Peyer's patch (tissue), 4 donors: Measurements from ENCODE around the gene FGF1. TPM values are rescaled to one million over a fixed set of nuclear protein-coding genes. Genes with fewer than 3 reads are reported as not detected.
A peak's percentile ranks its signal among the peaks of the same experiment; 100 is the strongest.

Experiments used
- DNase-seq, 3 donors: peaks; one replicate each; pipeline ENCODE4 v3.0.0-alpha.2; 2017 to 2019
- H3K27ac ChIP-seq, 4 donors: fragments of 200-600 bp; sonication (generic); one replicate each; pipeline ENCODE4 v1.5.1; 2016 to 2019
- H3K27me3 ChIP-seq, 2 donors: fragments of 200-600 bp; sonication (generic); one replicate each; pipeline ENCODE4 v1.5.1; 2019
- H3K36me3 ChIP-seq, 3 donors: fragments of 200-600 bp; sonication (generic); one replicate each; pipeline ENCODE4 v1.5.1; 2016 to 2019
- H3K4me1 ChIP-seq, 4 donors: fragments of 200-600 bp; sonication (generic); one replicate each; pipeline ENCODE4 v1.5.1; 2016 to 2019
- H3K4me3 ChIP-seq, 4 donors: fragments of 200-600 bp; sonication (generic); 1 replicate in 3 of 4; 2 replicates in 1 of 4; pipeline ENCODE4 v1.5.1; 2016 to 2019; ENCODE audit warnings: mild to moderate bottlenecking in 1 of 4
- H3K9me3 ChIP-seq, 4 donors: fragments of 200-600 bp; sonication (generic); one replicate each; pipeline ENCODE4 v1.5.1; 2016 to 2019; ENCODE audit warnings: mild to moderate bottlenecking in 1 of 4
- POLR2A ChIP-seq, 2 donors: fragments of 450-650 bp; IDR thresholded peaks; one replicate each; pipeline ENCODE4 v1.5.1; 2017; ENCODE audit warnings: antibody characterized with exemption in 2 of 2, mild to moderate bottlenecking in 2 of 2, moderate library complexity in 2 of 2
- total RNA-seq, 4 donors: library from RNA; depleted of rRNA; stranded (reverse); fragments of >200 nt; gene quantifications; one replicate each; pipeline ENCODE4 v1.1.0, GENCODE V29; 2016
- TF ChIP-seq, protein P1 (sequence below), 6 experiments: fragments of 450-650 bp in 4 of 6; fragments of 200-600 bp in 2 of 6; sonication (generic) in 1 of 6; IDR thresholded peaks; one replicate each; pipeline ENCODE4 v1.5.1; 2017 to 2019; ENCODE audit warnings: antibody characterized with exemption in 6 of 6, mild to moderate bottlenecking in 3 of 6, moderate library complexity in 1 of 6

The FGF1 gene
- total RNA-seq, 4 donors from 2014 or later: not detected

DNA sequence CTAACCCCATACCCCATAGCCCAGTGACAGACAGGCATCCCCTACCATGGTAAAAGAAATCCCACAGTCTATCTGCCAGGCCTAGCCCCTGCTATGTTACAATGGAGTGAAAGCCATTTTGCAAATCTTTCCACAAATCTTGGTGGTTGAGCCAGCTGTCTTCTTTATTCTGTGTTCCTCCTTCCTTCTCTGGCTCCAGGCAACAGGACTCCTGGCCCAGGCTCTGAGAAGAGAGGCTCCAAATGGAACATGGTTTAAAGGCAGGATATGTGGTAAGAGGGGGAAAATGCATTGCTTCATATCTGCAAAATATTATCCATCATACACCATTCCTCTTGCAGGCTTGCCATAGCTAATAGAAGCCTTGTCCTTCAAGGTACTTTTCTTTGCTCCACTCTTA, 25.2 kb downstream of the FGF1 start:
- H3K27me3 ChIP-seq: no peaks in the 10 kb centered on the region

DNA sequence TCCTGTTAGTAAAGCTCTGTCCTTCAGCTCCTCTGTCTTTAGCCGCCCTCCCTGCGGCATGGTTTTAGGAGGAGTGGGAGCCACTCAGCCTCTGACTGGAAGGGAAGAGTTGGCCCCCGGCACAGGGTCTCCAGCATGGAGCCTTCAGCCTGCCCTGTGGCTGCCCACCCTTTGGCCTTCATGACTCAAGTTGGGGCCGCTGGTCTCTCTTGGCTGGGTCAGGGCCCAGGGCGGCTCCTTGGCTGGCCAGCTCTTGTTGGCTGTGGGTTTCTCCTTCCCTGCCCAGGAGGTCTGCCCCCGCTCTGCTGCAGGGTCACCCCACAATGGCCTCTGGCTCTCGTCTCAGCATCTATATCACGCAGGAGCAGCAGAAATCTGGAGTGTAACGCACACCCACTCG, 25.7 kb downstream of the FGF1 start:
- no peak for DNase-seq
- H3K4me3 ChIP-seq: no peak overlapping the region
- no peaks in the 10 kb centered on the region for H3K27me3 ChIP-seq
- TF ChIP-seq POLR2A (IDR thresholded peaks at IDR 0.05): no peak
- TF ChIP-seq, protein P1, sequence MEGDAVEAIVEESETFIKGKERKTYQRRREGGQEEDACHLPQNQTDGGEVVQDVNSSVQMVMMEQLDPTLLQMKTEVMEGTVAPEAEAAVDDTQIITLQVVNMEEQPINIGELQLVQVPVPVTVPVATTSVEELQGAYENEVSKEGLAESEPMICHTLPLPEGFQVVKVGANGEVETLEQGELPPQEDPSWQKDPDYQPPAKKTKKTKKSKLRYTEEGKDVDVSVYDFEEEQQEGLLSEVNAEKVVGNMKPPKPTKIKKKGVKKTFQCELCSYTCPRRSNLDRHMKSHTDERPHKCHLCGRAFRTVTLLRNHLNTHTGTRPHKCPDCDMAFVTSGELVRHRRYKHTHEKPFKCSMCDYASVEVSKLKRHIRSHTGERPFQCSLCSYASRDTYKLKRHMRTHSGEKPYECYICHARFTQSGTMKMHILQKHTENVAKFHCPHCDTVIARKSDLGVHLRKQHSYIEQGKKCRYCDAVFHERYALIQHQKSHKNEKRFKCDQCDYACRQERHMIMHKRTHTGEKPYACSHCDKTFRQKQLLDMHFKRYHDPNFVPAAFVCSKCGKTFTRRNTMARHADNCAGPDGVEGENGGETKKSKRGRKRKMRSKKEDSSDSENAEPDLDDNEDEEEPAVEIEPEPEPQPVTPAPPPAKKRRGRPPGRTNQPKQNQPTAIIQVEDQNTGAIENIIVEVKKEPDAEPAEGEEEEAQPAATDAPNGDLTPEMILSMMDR (IDR thresholded peaks at IDR 0.05): no peak
- no peaks in the 10 kb centered on the region for H3K36me3 ChIP-seq
- no peaks in the 10 kb centered on the region for H3K9me3 ChIP-seq
- H3K27ac ChIP-seq: no peak overlapping the region
- H3K4me1 ChIP-seq: no peaks in the 10 kb centered on the region

More for the DNA sequence above, 25.2 kb downstream of the FGF1 start:
- Histone ChIP-seq H3K4me3 (no peak overlapping the region), H3K4me1 (no peaks in the 10 kb centered on the region), H3K9me3 (no peaks in the 10 kb centered on the region), H3K27ac (no peak overlapping the region), H3K36me3 (no peaks in the 10 kb centered on the region)
- no peak for DNase-seq
- TF ChIP-seq POLR2A (IDR thresholded peaks at IDR 0.05): no peak

DNA sequence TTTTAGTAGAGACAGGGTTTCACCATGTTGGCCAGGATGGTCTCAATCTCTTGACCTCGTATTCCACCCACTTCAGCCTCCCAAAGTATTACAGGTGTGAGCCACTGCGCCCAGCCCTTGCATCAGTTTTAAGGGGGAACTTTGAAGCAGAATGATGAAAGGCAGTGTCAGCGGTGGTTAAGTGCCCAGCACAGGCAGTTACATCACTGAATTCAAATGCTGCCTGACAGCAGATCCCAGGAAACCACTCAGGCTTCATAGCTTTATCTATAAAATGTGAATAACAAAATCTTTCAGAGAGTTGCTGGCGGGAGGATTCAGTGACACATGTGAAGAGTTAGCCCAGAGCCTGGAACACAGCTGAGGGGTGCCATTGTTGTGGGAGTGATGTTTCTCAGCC, 26.5 kb downstream of the FGF1 start:
- no peak overlapping the region for H3K4me3 ChIP-seq
- no peak for DNase-seq
- no peaks in the 10 kb centered on the region for H3K27me3 ChIP-seq
- no peaks in the 10 kb centered on the region for H3K9me3 ChIP-seq
- H3K36me3 ChIP-seq: no peaks in the 10 kb centered on the region
- TF ChIP-seq, protein P1 (IDR thresholded peaks at IDR 0.05): no peak
- no peak for TF ChIP-seq POLR2A (IDR thresholded peaks at IDR 0.05)
- no peaks in the 10 kb centered on the region for H3K4me1 ChIP-seq
- H3K27ac ChIP-seq: no peak overlapping the region

DNA sequence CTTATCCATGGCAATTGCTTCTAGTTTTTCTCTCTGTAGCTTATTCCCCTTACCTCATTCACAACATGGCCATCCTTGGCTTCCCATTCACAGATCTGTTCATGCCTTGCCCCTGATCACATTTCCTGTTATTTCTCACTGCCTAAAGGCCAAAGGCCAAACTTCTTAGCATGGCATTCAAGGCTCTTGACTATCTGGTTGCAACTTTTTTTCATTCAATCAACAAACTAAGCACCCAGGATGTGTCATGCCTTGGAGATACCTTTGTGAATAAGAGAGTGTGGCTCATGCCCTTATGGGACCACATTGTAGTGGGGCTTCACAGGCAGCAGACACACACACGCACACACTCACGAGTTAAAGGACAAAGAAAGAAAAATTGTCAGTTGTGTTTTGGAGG, 27.6 kb downstream of the FGF1 start:
- Histone ChIP-seq H3K4me3 (no peak overlapping the region), H3K9me3 (no peaks in the 10 kb centered on the region), H3K27me3 (no peaks in the 10 kb centered on the region), H3K27ac (no peak overlapping the region), H3K36me3 (no peaks in the 10 kb centered on the region), H3K4me1 (no peaks in the 10 kb centered on the region)
- TF ChIP-seq, protein P1 (IDR thresholded peaks at IDR 0.05): no peak
- no peak for TF ChIP-seq POLR2A (IDR thresholded peaks at IDR 0.05)
- no peak for DNase-seq

DNA sequence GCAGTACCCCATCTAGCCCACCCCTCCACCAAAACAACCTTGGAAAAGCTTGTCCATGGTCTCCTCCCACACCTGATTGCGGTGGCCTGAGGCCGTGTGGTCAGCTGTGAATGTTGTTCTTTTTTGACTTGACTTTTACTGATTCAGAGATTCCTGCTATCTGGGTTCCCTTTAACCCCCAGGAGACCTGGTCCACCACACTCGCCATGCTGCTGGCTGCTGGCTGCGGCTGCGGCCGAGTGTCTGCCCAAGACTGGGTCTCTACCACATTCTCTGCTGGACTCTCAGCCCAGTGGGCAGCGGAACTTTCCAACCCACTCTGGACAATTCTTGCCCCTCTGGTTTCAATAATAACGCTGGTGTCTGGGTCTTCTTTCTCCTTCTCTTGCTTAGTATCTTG, 28.4 kb downstream of the FGF1 start:
- no peaks in the 10 kb centered on the region for H3K27me3 ChIP-seq
- no peak for TF ChIP-seq POLR2A (IDR thresholded peaks at IDR 0.05)
- TF ChIP-seq, protein P1 (IDR thresholded peaks at IDR 0.05): no peak
- DNase-seq: no peak
- H3K4me1 ChIP-seq: no peaks in the 10 kb centered on the region
- H3K27ac ChIP-seq: no peak overlapping the region
- H3K4me3 ChIP-seq: no peak overlapping the region
- no peaks in the 10 kb centered on the region for H3K36me3 ChIP-seq
- H3K9me3 ChIP-seq: no peaks in the 10 kb centered on the region

DNA sequence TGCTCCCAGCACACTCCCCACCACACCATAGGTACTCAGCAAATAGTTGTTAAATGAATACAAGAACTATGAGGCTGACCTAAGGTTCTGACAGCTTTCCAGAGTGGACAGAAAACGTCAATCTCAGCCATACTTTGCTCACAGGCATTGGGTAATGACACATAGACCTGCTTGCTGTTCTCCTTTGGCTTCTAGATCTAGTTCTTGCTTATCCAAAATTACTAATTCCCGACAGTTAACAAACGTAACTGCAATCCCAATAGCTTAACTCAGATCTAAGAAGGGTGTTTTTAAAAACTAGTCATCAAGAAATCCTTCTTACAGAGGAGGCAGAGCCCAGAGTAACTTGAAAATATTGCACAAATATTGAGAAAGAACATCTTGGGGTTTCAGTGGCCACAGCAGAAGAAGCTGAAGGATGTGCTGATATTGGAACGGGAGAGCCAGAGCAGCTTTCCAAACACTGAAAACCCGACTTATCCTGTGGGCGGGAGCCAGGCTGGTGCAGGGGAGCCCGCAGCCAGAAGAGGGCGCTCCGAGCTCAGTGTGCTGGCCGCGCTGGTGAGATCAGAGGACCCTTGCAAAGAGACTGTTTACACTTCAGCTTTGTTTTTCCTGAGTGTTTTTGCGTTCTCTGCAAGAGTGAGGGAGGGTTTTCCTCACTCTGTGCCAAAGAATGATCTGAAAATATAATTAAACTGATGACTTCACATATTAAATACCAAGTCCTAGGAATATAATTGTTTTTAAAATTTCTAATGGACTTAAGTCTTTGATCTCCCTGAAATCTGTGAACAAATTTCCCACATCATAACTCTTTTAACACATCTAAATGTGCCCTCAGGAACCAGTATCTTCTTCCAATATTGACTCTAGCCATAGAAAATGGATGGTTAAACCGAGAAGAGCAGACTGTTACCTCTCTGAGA, 30.3 kb downstream of the FGF1 start:
- H3K27ac ChIP-seq: peak overlapping the region in 1 of 4 donors; percentile 35
- no peak for TF ChIP-seq POLR2A (IDR thresholded peaks at IDR 0.05)
- TF ChIP-seq, protein P1 (IDR thresholded peaks at IDR 0.05): peak; percentile 29 to 92 (median 87)
- DNase-seq: peak; percentile 55 to 88 (median 86)
- no peaks in the 10 kb centered on the region for H3K36me3 ChIP-seq
- no peak overlapping the region for H3K4me3 ChIP-seq
- no peaks in the 10 kb centered on the region for H3K27me3 ChIP-seq
- no peaks in the 10 kb centered on the region for H3K9me3 ChIP-seq
- no peaks in the 10 kb centered on the region for H3K4me1 ChIP-seq
